ENCODE data around the gene AIM2.
A peak's percentile ranks its signal among the peaks of the same experiment; 100 is the strongest.

AIM2 gene

DNA sequence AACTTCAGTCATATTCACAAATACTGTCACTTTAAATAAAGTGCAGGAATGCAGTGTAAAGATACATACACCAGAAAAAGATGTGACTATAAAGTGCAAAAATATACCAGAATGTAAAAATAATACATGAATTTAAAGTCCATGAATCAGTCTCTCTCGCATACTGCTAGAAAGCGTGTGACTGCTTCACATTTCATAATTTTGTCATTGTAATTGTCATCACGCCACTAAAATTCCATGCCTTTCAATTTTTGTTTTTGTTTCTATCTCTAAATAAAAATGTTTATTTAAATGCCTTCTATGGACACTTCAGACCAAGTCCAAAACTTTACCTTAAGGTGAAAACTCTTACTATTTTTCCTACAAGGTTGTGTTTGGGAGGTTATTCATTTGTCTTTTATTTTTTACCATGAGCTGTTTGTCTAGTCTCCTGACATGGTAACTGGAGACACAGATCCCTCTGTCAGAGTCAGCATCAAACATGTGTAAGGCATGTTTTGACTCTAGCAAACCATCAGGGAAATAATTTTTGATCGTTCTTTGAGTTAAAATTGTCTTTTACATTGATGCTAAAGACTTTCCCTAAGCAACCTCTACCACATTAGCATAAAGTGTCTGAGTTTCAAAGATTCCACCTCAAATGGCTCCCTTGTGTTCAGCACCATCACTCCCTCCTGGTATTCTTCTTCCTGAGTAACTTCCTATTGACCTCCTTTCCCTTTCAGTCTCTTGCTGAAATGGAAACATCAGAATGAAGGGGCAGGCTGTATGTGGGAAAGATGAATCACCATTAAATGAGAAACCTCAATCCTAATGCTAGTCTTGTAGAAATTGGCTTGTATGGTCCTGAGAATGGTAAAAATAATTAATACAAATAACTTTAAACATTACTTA is 14.0 kb upstream of the AIM2 start:
- Mint-ChIP-seq H3K27me3 (no peaks in the 10 kb centered on the region), H3K4me1 (peaks cover 35% of the 10 kb centered on the region), H3K9me3 (no peaks in the 10 kb centered on the region), H3K36me3 (no peaks in the 10 kb centered on the region), H3K27ac (no peak overlapping the region), H3K4me3 (no peak overlapping the region)
- DNase-seq, result no peak
- CTCF ChIA-PET, result interaction anchor here (1.3 to 3.9 kb wide), 5 partner anchors 8 to 22 kb away, joined by 3 to 25 read pairs (median 5); no protein-coding TSS in a partner anchor

DNA sequence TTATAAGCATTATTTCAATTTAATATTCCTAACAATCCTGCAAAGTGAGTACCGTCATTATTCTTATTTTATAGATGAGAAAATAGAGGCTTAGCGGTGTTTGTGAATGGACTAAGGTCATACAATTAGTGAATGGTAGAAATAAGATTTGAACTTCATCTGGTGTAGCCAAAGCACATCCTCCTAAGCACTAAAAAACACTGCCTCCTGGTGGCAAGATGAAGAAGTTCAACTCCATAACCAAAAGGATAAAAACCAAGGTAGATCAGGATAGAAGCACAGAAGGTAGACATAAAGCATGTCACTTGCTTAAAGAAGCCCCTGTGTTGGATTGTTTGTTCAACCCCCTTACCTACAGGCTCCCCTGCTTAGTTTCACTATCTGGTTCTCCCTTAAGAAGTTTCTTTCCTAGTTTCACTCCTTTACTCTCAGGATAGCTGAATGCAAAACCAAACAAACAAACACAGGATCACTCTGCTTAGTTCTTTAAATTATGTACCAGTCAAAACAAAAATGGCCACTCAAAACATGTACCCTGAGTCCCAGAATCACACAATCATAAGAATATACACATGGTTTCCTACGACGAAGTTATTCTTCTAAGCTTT is 12.7 kb upstream of the AIM2 start:
- Mint-ChIP-seq H3K27ac (no peak overlapping the region), H3K4me3 (no peak overlapping the region), H3K36me3 (no peaks in the 10 kb centered on the region), H3K27me3 (no peaks in the 10 kb centered on the region), H3K9me3 (no peaks in the 10 kb centered on the region), H3K4me1 (peaks cover 35% of the 10 kb centered on the region)
- DNase-seq, result peak; percentile 35
- CTCF ChIA-PET, result interaction anchor here (0.7 to 3.9 kb wide), 9 partner anchors 10 to 885 kb away, joined by 3 to 36 read pairs (median 4); partner anchors contain the start of gene AIM2

DNA sequence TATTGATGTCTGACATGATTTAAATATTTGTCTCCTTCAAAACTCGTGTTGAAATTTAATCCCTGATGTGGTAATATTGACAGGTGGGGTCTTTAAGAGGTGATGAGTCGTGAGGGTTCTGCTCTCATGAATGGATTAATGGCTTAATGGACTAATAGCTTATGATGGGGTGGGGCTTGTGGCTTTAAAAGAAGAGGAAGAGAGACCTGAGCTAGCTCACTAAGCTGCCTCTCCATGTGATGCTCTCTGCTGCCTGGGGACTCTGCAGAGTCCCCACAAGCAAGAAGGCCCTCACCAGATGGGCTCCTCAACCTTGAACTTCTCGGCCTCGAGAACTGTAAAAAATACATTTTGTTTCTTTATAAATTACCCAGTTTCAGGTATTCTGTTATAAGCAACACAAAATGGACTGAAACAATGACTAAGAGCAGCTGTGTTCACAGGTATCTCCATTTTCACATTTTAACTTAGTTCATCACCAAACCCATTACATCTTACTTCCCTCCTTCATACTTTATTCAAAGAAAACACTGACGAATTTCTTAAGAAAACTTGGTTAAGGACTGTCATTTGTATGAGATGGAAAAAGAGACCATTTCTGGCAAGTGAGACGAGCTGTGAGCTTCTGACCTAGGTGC is 12.1 kb upstream of the AIM2 start:
- no peak overlapping the region for H3K4me3 Mint-ChIP-seq
- DNase-seq, result no peak
- CTCF ChIA-PET, result interaction anchor here (0.7 to 3.9 kb wide), 11 partner anchors 10 to 885 kb away, joined by 3 to 36 read pairs (median 4); partner anchors contain the start of gene AIM2
- H3K36me3 Mint-ChIP-seq, result no peaks in the 10 kb centered on the region
- no peaks in the 10 kb centered on the region for H3K9me3 Mint-ChIP-seq
- peaks cover 35% of the 10 kb centered on the region for H3K4me1 Mint-ChIP-seq
- no peaks in the 10 kb centered on the region for H3K27me3 Mint-ChIP-seq
- no peak overlapping the region for H3K27ac Mint-ChIP-seq

DNA sequence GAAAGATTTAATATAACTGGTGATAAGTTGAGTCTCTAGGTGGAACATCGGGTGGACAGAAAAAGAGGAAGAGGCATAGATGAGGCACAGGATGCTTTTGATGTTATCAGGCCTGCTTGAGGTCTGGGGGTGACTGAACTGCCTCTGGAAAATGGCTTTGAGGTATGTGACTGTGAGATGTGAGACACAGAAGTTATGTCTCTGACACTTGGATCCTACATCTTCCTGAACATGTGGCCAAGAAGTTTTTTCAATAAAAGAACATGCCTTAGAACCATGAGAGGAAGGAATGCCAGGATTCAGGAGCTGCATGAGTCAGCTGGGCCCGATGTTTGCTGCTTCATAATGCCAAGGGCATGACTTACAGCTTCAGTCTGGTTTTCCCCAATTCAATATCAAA is 11.5 kb upstream of the AIM2 start:
- H3K4me1 Mint-ChIP-seq, result peaks cover 35% of the 10 kb centered on the region
- H3K4me3 Mint-ChIP-seq, result no peak overlapping the region
- no peak overlapping the region for H3K27ac Mint-ChIP-seq
- no peak for DNase-seq
- H3K9me3 Mint-ChIP-seq, result no peaks in the 10 kb centered on the region
- no peaks in the 10 kb centered on the region for H3K27me3 Mint-ChIP-seq
- CTCF ChIA-PET, result interaction anchor here (0.8 to 3.9 kb wide), 6 partner anchors 11 to 90 kb away, joined by 3 to 36 read pairs (median 4); partner anchors contain the start of gene AIM2
- no peaks in the 10 kb centered on the region for H3K36me3 Mint-ChIP-seq

DNA sequence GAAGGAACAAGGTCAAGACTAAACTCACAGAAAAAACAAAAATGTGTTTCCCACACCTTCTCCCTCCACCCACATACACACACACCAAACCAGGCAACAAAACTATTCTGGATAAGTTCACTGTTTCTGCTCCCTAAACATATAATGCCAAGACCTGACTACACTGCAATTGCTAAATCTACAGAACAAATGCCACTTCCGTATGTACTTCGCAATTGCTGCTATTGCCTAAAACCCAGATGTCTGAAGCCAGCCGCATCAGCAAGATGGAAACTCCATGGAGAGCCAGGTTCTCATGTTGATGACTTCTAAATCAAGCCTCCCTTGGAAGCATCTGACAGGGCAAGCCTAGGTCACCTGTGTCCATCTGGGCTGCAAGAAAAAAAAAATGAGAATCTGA is 8.3 kb upstream of the AIM2 start:
- Mint-ChIP-seq H3K4me3 (no peak overlapping the region), H3K36me3 (no peaks in the 10 kb centered on the region), H3K9me3 (no peaks in the 10 kb centered on the region), H3K27ac (no peak overlapping the region), H3K27me3 (peaks cover 5% of the 10 kb centered on the region), H3K4me1 (peaks cover 13% of the 10 kb centered on the region)
- CTCF ChIA-PET, result no interaction called here
- DNase-seq, result no peak

DNA sequence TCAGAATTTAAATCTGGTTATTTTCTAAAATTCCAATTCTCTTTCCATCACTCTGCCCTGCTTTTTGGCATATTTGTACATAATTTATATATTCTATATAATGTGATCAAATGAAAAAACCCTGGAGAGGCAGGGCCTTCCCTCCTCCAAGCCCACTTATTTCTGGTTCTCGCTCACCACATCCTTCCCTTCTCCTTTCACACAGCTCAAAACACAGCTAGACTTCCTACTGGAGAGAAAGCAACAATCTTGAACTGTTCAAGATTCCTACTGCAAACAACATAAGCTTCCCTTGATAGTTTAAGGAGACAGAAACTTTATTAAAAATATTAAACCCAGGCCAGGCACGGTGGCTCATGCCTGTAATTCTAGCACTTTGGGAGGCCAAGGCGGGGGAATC is 7.6 kb upstream of the AIM2 start:
- Mint-ChIP-seq H3K36me3 (no peaks in the 10 kb centered on the region), H3K27ac (no peak overlapping the region), H3K4me3 (no peak overlapping the region), H3K4me1 (peaks cover 11% of the 10 kb centered on the region), H3K9me3 (no peaks in the 10 kb centered on the region), H3K27me3 (peaks cover 5% of the 10 kb centered on the region)
- no peak for DNase-seq
- CTCF ChIA-PET, result interaction anchor here (0.7 kb wide), 1 partner anchor 880 kb away, joined by 4 read pairs; no protein-coding TSS in a partner anchor

DNA sequence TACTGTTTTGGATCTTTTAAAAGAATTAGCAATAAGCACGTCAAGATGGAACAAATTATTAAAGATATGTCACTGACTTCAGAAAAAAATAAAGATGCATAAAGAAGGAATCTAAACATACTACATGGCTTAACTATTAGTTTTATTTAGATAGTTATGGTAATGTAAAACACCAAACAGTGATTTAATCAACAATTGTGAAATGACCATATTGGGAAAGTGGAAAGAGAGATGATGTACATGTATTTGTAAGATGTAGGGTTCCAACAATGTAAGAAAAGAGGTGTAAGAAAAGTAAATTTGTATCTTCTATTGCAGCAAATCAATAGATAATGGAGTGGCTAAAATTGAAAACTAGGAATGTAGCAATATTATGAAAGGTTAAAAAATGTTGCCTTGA is 6.4 kb upstream of the AIM2 start:
- H3K4me3 Mint-ChIP-seq, result no peak overlapping the region
- H3K4me1 Mint-ChIP-seq, result peaks cover 6% of the 10 kb centered on the region
- DNase-seq, result no peak
- H3K36me3 Mint-ChIP-seq, result no peaks in the 10 kb centered on the region
- H3K9me3 Mint-ChIP-seq, result no peaks in the 10 kb centered on the region
- H3K27ac Mint-ChIP-seq, result no peak overlapping the region
- peaks cover 5% of the 10 kb centered on the region for H3K27me3 Mint-ChIP-seq
- CTCF ChIA-PET, result interaction anchor here (1.2 kb wide), 1 partner anchor 11 kb away, joined by 3 read pairs; no protein-coding TSS in a partner anchor

DNA sequence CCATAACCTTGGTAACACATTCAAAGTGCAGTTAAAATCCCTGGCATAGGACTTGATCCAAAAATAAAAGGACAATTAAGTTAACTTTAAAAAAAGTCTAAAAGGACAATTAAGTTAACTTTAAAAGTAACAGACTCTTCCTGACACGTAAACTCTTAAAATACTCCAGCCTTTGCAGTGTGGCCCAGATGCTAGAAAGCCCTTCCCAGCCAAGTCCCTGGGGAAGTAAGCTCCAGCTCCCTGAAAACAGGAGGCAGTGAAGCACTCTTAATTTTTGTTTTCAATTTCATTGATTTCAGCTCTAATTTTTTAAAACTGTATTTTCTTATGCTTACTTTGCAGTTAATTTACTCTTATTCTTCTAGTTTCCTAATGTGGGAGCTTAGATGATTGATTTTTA is 5.1 kb upstream of the AIM2 start:
- Mint-ChIP-seq H3K9me3 (no peaks in the 10 kb centered on the region), H3K27ac (no peak overlapping the region), H3K36me3 (no peaks in the 10 kb centered on the region), H3K4me1 (peaks cover 16% of the 10 kb centered on the region), H3K27me3 (peaks cover 5% of the 10 kb centered on the region), H3K4me3 (no peak overlapping the region)
- CTCF ChIA-PET, result interaction anchor here (0.9 to 1.3 kb wide), 2 partner anchors 9 to 10 kb away, joined by 3 to 4 read pairs; no protein-coding TSS in a partner anchor
- no peak for DNase-seq

DNA sequence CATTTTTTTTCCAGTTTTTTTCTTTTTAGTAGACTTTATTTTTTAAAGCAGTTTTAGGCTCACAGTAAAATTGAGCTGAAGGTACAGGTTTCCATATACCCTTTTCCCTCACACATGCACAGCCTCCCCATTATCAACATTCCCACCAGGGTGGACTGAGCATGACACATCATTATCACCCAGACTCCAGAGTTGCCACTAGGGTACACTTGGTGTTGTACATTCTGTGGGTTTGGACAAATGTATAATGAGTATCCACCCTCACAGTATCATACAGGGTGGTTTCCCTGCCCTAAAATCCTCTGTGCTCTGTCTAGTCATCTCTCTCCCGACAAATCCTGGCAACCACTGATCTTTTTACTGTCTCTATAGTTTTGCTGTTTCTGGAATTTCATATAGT is 3.0 kb upstream of the AIM2 start:
- Mint-ChIP-seq H3K4me1 (peaks cover 31% of the 10 kb centered on the region), H3K9me3 (no peaks in the 10 kb centered on the region), H3K36me3 (no peaks in the 10 kb centered on the region), H3K27ac (no peak overlapping the region), H3K4me3 (no peak overlapping the region), H3K27me3 (peaks cover 5% of the 10 kb centered on the region)
- no peak for DNase-seq
- CTCF ChIA-PET, result interaction anchor here (2.0 to 4.1 kb wide), 2 partner anchors 9 to 11 kb away, joined by 5 to 36 read pairs; no protein-coding TSS in a partner anchor

DNA sequence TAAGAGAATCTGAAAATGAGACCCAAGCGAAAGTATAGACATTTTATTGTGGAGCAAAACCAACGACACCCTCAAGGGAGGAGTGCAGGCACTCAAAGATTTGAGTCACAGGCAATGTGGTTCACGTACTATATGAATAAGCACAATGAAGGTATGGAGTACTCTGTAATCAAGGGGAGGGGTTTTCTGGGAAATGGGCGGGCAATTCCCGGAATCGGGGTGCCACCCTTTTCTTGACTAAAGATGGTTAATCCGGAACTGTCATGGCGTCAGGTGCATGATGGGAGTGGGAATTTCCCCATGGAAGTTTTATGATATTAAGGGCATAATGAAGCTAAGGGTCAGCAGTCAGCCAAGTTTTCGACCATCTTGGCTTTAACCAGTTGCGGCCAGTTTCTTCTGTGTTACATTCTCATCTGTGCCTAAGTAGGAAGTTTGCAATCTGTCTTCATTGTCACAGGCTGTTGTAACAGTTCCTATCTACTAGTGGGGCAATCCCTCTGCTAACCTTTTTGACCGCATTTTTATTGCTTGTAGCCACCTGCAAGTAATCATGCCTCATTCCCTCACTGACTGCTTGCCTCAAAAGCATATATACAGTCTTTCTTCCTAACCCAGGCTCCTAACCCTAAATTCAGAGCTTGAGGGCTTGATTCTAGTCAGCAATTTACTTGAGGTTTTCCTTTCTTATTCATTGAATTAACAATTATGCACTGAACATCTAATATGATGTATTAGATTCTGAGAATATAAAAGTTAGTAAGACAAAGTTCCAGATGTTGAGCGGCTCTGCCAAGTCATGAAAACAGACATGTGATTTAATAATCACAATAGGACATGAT is 775 bp upstream of the AIM2 start:
- H3K27me3 Mint-ChIP-seq, result peaks cover under 1% of the 10 kb centered on the region
- H3K4me3 Mint-ChIP-seq, result peak overlapping the region; percentile 45
- CTCF ChIA-PET, result interaction anchor here (1.3 to 4.1 kb wide), 6 partner anchors 9 to 79 kb away, joined by 3 to 36 read pairs (median 4); no protein-coding TSS in a partner anchor
- peak overlapping the region; percentile 99 for H3K27ac Mint-ChIP-seq
- no peaks in the 10 kb centered on the region for H3K36me3 Mint-ChIP-seq
- H3K9me3 Mint-ChIP-seq, result no peaks in the 10 kb centered on the region
- peaks cover 31% of the 10 kb centered on the region for H3K4me1 Mint-ChIP-seq
- peak; percentile 92 for DNase-seq

DNA sequence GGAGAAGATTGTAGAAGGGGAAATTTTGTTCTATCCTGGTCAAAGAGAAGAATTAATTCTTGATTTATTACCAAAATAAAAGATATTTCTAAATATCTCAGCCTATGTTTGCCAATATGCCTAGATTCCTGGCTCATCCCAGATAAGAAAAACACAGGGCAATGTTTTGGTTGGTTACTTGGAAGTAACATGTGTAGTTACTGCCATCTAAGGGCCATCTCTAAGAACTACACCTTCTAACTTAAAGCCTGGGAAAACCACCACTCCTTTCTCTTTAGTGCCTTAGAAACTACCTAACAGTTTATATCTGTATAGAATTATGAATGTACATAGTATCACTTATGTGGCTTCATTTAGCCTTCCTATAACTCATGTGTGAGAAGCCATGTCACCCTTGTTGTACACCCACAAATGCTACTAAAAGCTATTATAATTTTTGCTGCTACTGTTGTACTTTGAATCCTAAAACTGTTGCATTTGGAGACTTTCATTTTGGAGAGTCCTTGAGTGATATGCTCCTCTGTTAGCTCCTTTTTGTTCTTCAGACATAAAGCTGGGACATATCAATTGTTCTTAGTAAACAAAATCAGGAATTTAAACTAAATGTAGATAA is 4.5 kb downstream of the AIM2 start:
- no peak overlapping the region for H3K4me3 Mint-ChIP-seq
- no peak for DNase-seq
- no peaks in the 10 kb centered on the region for H3K27me3 Mint-ChIP-seq
- CTCF ChIA-PET, result interaction anchor here (0.7 to 3.9 kb wide), 19 partner anchors 11 to 868 kb away, joined by 3 to 25 read pairs (median 4); no protein-coding TSS in a partner anchor
- H3K4me1 Mint-ChIP-seq, result peaks cover 44% of the 10 kb centered on the region
- H3K9me3 Mint-ChIP-seq, result no peaks in the 10 kb centered on the region
- H3K36me3 Mint-ChIP-seq, result no peaks in the 10 kb centered on the region
- no peak overlapping the region for H3K27ac Mint-ChIP-seq

DNA sequence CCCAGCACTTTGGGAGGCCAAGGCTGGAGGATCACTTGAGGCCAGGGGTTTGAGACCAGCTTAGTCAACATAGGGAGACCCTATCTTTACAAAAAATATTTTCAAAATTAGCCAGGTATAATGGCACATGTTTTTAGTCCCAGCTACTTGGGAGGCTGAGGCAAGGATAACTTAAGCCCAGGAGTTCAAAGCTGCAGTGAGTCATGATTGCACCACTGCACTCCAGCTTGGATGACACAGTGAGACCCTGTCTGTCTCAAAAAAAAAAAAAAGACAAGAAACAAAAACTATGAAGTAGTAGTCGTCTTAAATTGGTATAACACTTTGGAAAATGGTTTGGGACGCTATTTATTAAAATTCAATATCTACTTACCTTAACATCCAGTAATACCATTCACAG is 7.7 kb downstream of the AIM2 start:
- DNase-seq, result no peak
- H3K36me3 Mint-ChIP-seq, result no peaks in the 10 kb centered on the region
- CTCF ChIA-PET, result interaction anchor here (0.6 to 2.0 kb wide), 6 partner anchors 13 to 951 kb away, joined by 3 to 6 read pairs (median 4); no protein-coding TSS in a partner anchor
- no peaks in the 10 kb centered on the region for H3K27me3 Mint-ChIP-seq
- H3K4me3 Mint-ChIP-seq, result no peak overlapping the region
- H3K27ac Mint-ChIP-seq, result peak overlapping the region; percentile 37
- H3K9me3 Mint-ChIP-seq, result no peaks in the 10 kb centered on the region
- peaks cover 32% of the 10 kb centered on the region for H3K4me1 Mint-ChIP-seq
